Stimulated activated CD8-positive, alpha-beta memory T cell treated with anti-CD3 and anti-CD28 coated beads, Interleukin-2, amount 100 ng/mL, for 1 hour (primary cell): ENCODE results near the gene LDAH.

Experiments used
- DNase-seq, 2 donors: peaks; one replicate each; pipeline ENCODE4 v3.0.0-alpha.2; 2020; ENCODE audit warnings: low read depth in 2 of 2

Gene LDAH

GRCh38 chr2:20652673-20653575, 170.0 kb downstream of the LDAH start:
- no peak for DNase-seq

GRCh38 chr2:20652141-20652540, 170.8 kb downstream of the LDAH start:
- DNase-seq, result no peak

- no peak for DNase-seq
Measured at GRCh38 chr2:20651731-20652099, 171.2 kb downstream of the LDAH start.

GRCh38 chr2:20650877-20651730, 171.8 kb downstream of the LDAH start, which contains the start of gene HS1BP3:
Gene HS1BP3, minus strand, starts transcription at chr2:20651098. Its CDS starts 35 bp downstream, at chr2:20651063.
- DNase-seq, result peak; percentile 79

GRCh38 chr2:20650393-20650876, 172.5 kb downstream of the LDAH start:
- no peak for DNase-seq

GRCh38 chr2:20649976-20650375, 172.9 kb downstream of the LDAH start:
- DNase-seq, result no peak

GRCh38 chr2:20649576-20649975, 173.3 kb downstream of the LDAH start:
- DNase-seq, result no peak

- DNase-seq, result no peak
Measured at GRCh38 chr2:20648831-20649230, 174.1 kb downstream of the LDAH start.

GRCh38 chr2:20648206-20648605, 174.7 kb downstream of the LDAH start:
- DNase-seq, result no peak

- DNase-seq, result no peak
Measured at GRCh38 chr2:20647738-20648137, 175.2 kb downstream of the LDAH start.

GRCh38 chr2:20647211-20647610, 175.7 kb downstream of the LDAH start:
- DNase-seq, result no peak

GRCh38 chr2:20646446-20646845, 176.5 kb downstream of the LDAH start:
- DNase-seq, result no peak

- DNase-seq, result no peak
Measured at GRCh38 chr2:20645761-20646160, 177.1 kb downstream of the LDAH start.

- no peak for DNase-seq
Measured at GRCh38 chr2:20645301-20645701, 177.6 kb downstream of the LDAH start.

GRCh38 chr2:20643826-20644225, 179.1 kb downstream of the LDAH start:
- DNase-seq, result no peak

GRCh38 chr2:20643060-20643459, 179.8 kb downstream of the LDAH start:
- no peak for DNase-seq

GRCh38 chr2:20642055-20642971, 180.6 kb downstream of the LDAH start:
- DNase-seq, result peak; percentile 43 to 56

GRCh38 chr2:20641123-20641985, 181.5 kb downstream of the LDAH start:
- no peak for DNase-seq

- DNase-seq, result no peak
Measured at GRCh38 chr2:20640411-20641122, 182.3 kb downstream of the LDAH start.
